HL-60 (cell line): ENCODE data around the gene TMCC3.

Experiments
- DNase-seq, 2 experiments: peaks; one replicate each; pipeline ENCODE4 v3.0.0-alpha.2; 2010 to 2020; ENCODE audit warnings: low read depth in 1 of 2, low spot score in 1 of 2
- H3K27ac ChIP-seq: fragments of 250-450 bp; sonication (Bioruptor Pico); replicated peaks from 2 replicates; pipeline ENCODE4 v1.5.1; 2020; ENCODE audit warnings: mild to moderate bottlenecking, moderate library complexity
- H3K27me3 ChIP-seq: fragments of 250-450 bp; sonication (Bioruptor Pico); 2 replicates; pipeline ENCODE4 v1.5.1; 2021; ENCODE audit warnings: mild to moderate bottlenecking, moderate library complexity; ENCODE audit not compliant: insufficient read depth, poor library complexity, severe bottlenecking
- H3K4me3 ChIP-seq: replicated peaks from 2 replicates; pipeline ENCODE4 v1.5.1; 2011; ENCODE audit warnings: mild to moderate bottlenecking, control low read depth, low read length; ENCODE audit not compliant: insufficient read depth
- GABPA ChIP-seq: IDR thresholded peaks from 2 replicates; pipeline ENCODE4 v1.6.1; 2012; ENCODE audit warnings: low read depth
- POLR2AphosphoS5 ChIP-seq: IDR thresholded peaks from 2 replicates; pipeline ENCODE4 v1.6.1; 2012; ENCODE audit warnings: low read depth
- SPI1 ChIP-seq: IDR thresholded peaks from 2 replicates; pipeline ENCODE4 v1.6.1; 2012; ENCODE audit warnings: low read depth, mild to moderate bottlenecking, borderline replicate concordance
- TF ChIP-seq, protein P1 (sequence below): IDR thresholded peaks from one replicate; pipeline ENCODE4 v1.5.1; 2011; ENCODE audit warnings: low read length, control low read depth, inconsistent platforms; ENCODE audit not compliant: insufficient read depth
- TF ChIP-seq, protein P2 (sequence below): IDR thresholded peaks from 2 replicates; pipeline ENCODE4 v1.6.1; 2012; ENCODE audit warnings: low read depth; ENCODE audit not compliant: insufficient replicate concordance

Gene TMCC3

DNA sequence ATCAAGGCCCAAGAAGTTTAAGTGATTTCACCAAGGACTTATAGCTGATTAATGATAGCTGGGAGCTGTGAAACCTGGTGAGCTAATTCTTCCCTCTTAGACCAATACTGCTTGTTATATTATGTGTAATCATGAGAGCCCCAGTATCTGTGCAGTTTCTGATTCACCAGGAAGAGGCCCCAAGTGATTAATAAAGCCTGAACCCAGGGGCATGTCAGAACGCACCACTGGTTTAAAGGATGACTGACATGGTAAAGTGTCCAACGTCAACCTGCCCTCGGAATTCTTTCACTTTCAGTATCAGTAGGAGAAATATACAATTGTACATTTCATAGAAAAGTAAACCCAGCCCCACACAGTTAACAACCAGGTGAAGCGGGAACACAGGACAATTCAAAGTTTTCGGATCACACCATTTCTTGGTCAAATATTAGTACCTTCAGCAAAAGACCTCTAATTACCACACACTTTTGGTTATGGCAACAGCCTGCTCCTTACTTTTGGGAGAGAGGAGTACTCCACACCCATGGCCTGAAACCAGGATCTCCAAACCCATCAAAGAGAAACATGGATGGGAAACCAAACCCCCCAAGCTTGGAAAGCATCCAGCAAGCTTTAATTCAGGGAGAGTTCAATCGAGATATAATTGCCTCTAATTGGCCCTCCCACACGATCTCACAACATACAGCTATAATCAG, 28.5 kb downstream of the TMCC3 start:
- Histone ChIP-seq H3K27ac (no peak overlapping the region), H3K4me3 (no peak overlapping the region)
- DNase-seq = no peak

DNA sequence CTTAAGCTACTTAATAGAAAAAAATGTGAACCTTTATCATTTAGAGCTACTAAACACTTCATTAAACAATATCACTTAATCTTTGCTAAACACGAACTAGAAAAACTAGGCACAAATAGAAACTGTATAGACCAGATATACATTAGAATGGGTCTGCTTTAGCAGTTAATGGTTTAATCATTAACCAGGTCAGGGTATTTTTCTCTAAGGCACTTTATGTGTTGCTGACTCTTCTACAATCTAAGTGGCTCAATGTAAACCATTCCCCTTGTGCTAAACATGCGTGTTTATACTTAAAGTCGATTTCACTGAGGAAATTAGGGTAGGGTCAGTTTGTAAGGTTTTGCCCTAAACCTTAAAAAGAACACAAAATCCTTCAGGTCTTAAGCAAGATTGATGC, 29.7 kb downstream of the TMCC3 start:
- H3K4me3 ChIP-seq = no peak overlapping the region
- no peak for TF ChIP-seq SPI1
- TF ChIP-seq POLR2AphosphoS5 = no peak
- TF ChIP-seq, protein P1, sequence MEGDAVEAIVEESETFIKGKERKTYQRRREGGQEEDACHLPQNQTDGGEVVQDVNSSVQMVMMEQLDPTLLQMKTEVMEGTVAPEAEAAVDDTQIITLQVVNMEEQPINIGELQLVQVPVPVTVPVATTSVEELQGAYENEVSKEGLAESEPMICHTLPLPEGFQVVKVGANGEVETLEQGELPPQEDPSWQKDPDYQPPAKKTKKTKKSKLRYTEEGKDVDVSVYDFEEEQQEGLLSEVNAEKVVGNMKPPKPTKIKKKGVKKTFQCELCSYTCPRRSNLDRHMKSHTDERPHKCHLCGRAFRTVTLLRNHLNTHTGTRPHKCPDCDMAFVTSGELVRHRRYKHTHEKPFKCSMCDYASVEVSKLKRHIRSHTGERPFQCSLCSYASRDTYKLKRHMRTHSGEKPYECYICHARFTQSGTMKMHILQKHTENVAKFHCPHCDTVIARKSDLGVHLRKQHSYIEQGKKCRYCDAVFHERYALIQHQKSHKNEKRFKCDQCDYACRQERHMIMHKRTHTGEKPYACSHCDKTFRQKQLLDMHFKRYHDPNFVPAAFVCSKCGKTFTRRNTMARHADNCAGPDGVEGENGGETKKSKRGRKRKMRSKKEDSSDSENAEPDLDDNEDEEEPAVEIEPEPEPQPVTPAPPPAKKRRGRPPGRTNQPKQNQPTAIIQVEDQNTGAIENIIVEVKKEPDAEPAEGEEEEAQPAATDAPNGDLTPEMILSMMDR = no peak
- TF ChIP-seq, protein P2, sequence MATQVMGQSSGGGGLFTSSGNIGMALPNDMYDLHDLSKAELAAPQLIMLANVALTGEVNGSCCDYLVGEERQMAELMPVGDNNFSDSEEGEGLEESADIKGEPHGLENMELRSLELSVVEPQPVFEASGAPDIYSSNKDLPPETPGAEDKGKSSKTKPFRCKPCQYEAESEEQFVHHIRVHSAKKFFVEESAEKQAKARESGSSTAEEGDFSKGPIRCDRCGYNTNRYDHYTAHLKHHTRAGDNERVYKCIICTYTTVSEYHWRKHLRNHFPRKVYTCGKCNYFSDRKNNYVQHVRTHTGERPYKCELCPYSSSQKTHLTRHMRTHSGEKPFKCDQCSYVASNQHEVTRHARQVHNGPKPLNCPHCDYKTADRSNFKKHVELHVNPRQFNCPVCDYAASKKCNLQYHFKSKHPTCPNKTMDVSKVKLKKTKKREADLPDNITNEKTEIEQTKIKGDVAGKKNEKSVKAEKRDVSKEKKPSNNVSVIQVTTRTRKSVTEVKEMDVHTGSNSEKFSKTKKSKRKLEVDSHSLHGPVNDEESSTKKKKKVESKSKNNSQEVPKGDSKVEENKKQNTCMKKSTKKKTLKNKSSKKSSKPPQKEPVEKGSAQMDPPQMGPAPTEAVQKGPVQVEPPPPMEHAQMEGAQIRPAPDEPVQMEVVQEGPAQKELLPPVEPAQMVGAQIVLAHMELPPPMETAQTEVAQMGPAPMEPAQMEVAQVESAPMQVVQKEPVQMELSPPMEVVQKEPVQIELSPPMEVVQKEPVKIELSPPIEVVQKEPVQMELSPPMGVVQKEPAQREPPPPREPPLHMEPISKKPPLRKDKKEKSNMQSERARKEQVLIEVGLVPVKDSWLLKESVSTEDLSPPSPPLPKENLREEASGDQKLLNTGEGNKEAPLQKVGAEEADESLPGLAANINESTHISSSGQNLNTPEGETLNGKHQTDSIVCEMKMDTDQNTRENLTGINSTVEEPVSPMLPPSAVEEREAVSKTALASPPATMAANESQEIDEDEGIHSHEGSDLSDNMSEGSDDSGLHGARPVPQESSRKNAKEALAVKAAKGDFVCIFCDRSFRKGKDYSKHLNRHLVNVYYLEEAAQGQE = no peak
- no peak for TF ChIP-seq GABPA
- H3K27me3 ChIP-seq = peaks cover 8% of the 10 kb centered on the region
- no peak for DNase-seq
- no peak overlapping the region for H3K27ac ChIP-seq

More for the DNA sequence above, 28.5 kb downstream of the TMCC3 start:
- no peak for TF ChIP-seq POLR2AphosphoS5
- no peak for TF ChIP-seq SPI1
- TF ChIP-seq, protein P2 = no peak
- TF ChIP-seq, protein P1 = no peak
- no peak for TF ChIP-seq GABPA
- H3K27me3 ChIP-seq = peaks cover 8% of the 10 kb centered on the region

DNA sequence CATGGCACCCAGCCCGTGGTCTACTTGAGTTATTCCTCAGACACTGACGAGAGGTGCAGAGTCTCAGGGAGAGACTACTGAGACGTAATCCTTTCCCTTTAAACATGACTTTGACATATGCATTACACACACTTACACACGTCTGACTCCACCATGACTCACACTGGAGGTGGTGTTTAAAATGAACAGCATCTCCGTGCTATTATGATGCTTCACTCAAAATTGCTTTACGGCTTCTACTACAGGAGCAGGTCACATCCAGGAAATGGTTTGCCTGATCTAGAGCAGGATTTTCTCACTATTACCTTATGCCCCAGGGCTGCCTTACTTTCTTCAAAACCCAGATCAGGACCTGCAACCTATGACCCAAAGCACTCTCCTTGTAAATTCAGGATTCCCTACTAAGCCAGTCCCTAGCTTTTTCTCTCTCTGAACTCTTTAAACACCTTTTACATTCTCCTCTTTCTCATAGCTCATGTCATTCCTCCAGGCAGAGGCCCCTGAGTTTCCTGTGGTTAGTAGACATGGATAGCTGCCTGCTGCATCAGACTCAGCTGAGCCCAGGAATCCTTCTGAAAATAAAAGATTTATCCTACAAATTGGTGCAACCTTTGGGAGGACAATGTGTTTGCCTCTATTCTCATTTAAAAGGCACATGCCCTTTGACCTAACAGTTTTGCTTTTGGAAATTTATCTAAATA, 31.2 kb downstream of the TMCC3 start:
- Histone ChIP-seq H3K27me3 (peaks cover 8% of the 10 kb centered on the region), H3K4me3 (no peak overlapping the region), H3K27ac (no peak overlapping the region)
- DNase-seq = no peak
- TF ChIP-seq, protein P1 = no peak
- no peak for TF ChIP-seq POLR2AphosphoS5
- TF ChIP-seq SPI1 = no peak
- no peak for TF ChIP-seq GABPA
- TF ChIP-seq, protein P2 = no peak
